Smooth muscle cell (in vitro differentiated cells): Measurements from ENCODE around the gene XIST. TPM values are rescaled to one million over a fixed set of nuclear protein-coding genes. Genes with fewer than 3 reads are reported as not detected.

ENCODE experiments used
- DNase-seq: peaks from one replicate; lab custom pipeline; 2025; ENCODE audit not compliant: unreplicated experiment; lab: John Stamatoyannopoulos, UW
- H2AFZ ChIP-seq: fragments of 200-600 bp; sonication (generic); 2 replicates; pipeline ENCODE4 v1.6.0; 2016; ENCODE audit warnings: antibody characterized with exemption, low read depth, mild to moderate bottlenecking
- H3F3A ChIP-seq: fragments of 200-600 bp; sonication (generic); 2 replicates; pipeline ENCODE4 v1.6.0; 2017; ENCODE audit warnings: antibody characterized with exemption, low read depth
- H3K27ac ChIP-seq: fragments of 200-600 bp; sonication (generic); 2 replicates; pipeline ENCODE4 v1.5.1; 2016; ENCODE audit warnings: low read depth, mild to moderate bottlenecking
- H3K27me3 ChIP-seq: fragments of 200-600 bp; sonication (generic); 2 replicates; pipeline ENCODE4 v1.6.1; 2016; ENCODE audit warnings: low read depth, mild to moderate bottlenecking
- H3K36me3 ChIP-seq: fragments of 200-600 bp; sonication (generic); 2 replicates; pipeline ENCODE4 v1.5.1; 2016; ENCODE audit warnings: low read depth
- H3K4me1 ChIP-seq: fragments of 200-600 bp; sonication (generic); 2 replicates; pipeline ENCODE4 v1.5.1; 2016; ENCODE audit warnings: low read depth
- H3K4me2 ChIP-seq: fragments of 200-600 bp; sonication (generic); 2 replicates; pipeline ENCODE4 v1.6.0; 2016; ENCODE audit warnings: mild to moderate bottlenecking
- H3K4me3 ChIP-seq: fragments of 200-600 bp; sonication (generic); 2 replicates; pipeline ENCODE4 v1.5.1; 2016; ENCODE audit warnings: mild to moderate bottlenecking
- H3K79me2 ChIP-seq: fragments of 200-600 bp; sonication (generic); 2 replicates; pipeline ENCODE4 v1.6.0; 2016; ENCODE audit warnings: low read depth, mild to moderate bottlenecking
- H3K9ac ChIP-seq: fragments of 200-600 bp; sonication (generic); 2 replicates; pipeline ENCODE4 v1.6.0; 2016; ENCODE audit warnings: low read depth
- H3K9me3 ChIP-seq: fragments of 200-600 bp; sonication (generic); replicated peaks from 2 replicates; pipeline ENCODE4 v1.5.1; 2016; ENCODE audit warnings: low read depth
- H4K20me1 ChIP-seq: fragments of 200-600 bp; sonication (generic); 2 replicates; pipeline ENCODE4 v1.6.0; 2016; ENCODE audit warnings: low read depth
- CTCF ChIP-seq: fragments of 200-600 bp; sonication (generic); IDR thresholded peaks from 2 replicates; pipeline ENCODE4 v1.5.1; 2017; ENCODE audit warnings: borderline replicate concordance, mild to moderate bottlenecking, antibody characterized with exemption; ENCODE audit not compliant: insufficient read depth, poor library complexity, severe bottlenecking
- WGBS: methylation state at CpG from one replicate; pipeline ENCODE4 v1.1.7; 2016; ENCODE audit warnings: low lambda C conversion rate; 5-methylcytosine and 5-hydroxymethylcytosine counted together
- polyA plus RNA-seq: library from polyadenylated mRNA; unstranded; fragments of >200 nt; fragmentation: Nextera tagmentation; extraction: Ambion mirVana; gene quantifications from 2 replicates; pipeline ENCODE4 v1.2.1, GENCODE V29; 2016
- total RNA-seq: library from RNA; depleted of rRNA; stranded (reverse); fragments of >200 nt; gene quantifications from 2 replicates; pipeline ENCODE4 v1.2.3, GENCODE V29; 2014

The XIST gene
- total and polyA plus RNA-seq, 2 experiments from 2014 or later = not detected

GRCh38 chrX:73841337-73841736 lies 11.2 kb downstream of the XIST start:
- H4K20me1 ChIP-seq = no peaks in the 10 kb centered on the region
- WGBS = 82% methylated on average over 5 of the region's 5 CpGs

DNA sequence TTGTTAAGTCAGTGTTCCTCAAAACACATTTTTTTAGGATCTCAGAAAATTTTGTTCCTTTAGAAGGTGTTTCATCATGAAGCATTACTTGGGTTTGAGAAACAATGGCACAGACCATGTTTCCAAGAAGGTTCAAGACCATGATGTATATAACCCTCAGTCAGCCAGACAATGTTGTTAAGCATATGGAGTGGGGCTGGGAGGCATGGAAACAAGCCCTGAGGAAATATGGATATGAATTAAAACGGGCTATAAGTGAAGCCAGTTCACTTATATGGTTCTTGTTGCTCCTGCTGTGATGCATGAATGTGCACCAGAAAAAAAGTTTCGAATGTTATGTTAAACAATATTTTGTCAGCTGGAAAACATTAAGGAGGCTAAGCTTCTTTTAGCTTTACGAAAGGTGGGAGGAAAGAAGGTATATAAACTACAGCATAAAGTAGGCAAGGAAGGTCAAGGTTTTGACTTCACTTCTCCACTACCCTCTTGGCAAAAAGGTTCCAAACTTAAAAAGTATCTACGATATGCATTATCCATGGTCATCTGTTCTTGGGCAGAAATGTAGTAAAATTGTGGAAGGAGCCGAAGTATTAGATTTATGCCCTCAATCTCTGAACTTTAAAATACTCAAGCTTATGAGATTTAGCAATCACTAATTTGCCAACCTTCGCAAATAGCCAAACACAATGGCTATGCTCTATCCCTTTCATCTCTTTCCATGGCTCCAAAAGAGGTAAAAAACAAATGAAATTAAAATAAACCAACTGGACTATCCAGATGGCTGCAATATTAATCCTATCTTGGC lies 12.2 kb downstream of the XIST start:
- DNase-seq = no peak
- Histone ChIP-seq H3K79me2 (no peaks in the 10 kb centered on the region), H2AFZ (no peak overlapping the region), H3K27ac (no peak overlapping the region), H3K27me3 (no peaks in the 10 kb centered on the region), H3K36me3 (no peaks in the 10 kb centered on the region), H3K9ac (no peak overlapping the region), H4K20me1 (no peaks in the 10 kb centered on the region), H3K4me3 (no peak overlapping the region), H3K9me3 (no peaks in the 10 kb centered on the region), H3K4me1 (no peaks in the 10 kb centered on the region), H3K4me2 (no peak overlapping the region), H3F3A (no peaks in the 10 kb centered on the region)
- WGBS = 74% methylated on average over 6 of the region's 6 CpGs
- no peak for TF ChIP-seq CTCF

More at GRCh38 chrX:73841337-73841736, 11.2 kb downstream of the XIST start:
- Histone ChIP-seq H3K4me1 (no peaks in the 10 kb centered on the region), H3F3A (no peaks in the 10 kb centered on the region), H3K36me3 (no peaks in the 10 kb centered on the region), H3K79me2 (no peaks in the 10 kb centered on the region), H2AFZ (no peak overlapping the region), H3K9ac (no peak overlapping the region), H3K9me3 (no peaks in the 10 kb centered on the region), H3K27ac (no peak overlapping the region), H3K27me3 (no peaks in the 10 kb centered on the region), H3K4me2 (no peak overlapping the region), H3K4me3 (no peak overlapping the region)
- DNase-seq = no peak
- no peak for TF ChIP-seq CTCF

- H3F3A ChIP-seq = no peaks in the 10 kb centered on the region
- no peaks in the 10 kb centered on the region for H4K20me1 ChIP-seq
- DNase-seq = no peak
- H3K27ac ChIP-seq = no peak overlapping the region
- no peaks in the 10 kb centered on the region for H3K9me3 ChIP-seq
- WGBS = 54% methylated on average over 1 of the region's 1 CpG
- H3K9ac ChIP-seq = no peak overlapping the region
- H3K4me2 ChIP-seq = no peak overlapping the region
- no peaks in the 10 kb centered on the region for H3K79me2 ChIP-seq
- H3K36me3 ChIP-seq = no peaks in the 10 kb centered on the region
- H3K4me3 ChIP-seq = no peak overlapping the region
- TF ChIP-seq CTCF = no peak
- no peaks in the 10 kb centered on the region for H3K27me3 ChIP-seq
- H3K4me1 ChIP-seq = no peaks in the 10 kb centered on the region
- H2AFZ ChIP-seq = no peak overlapping the region
Measured at GRCh38 chrX:73839152-73839551, 13.4 kb downstream of the XIST start.

GRCh38 chrX:73838123-73838522 lies 14.4 kb downstream of the XIST start:
- Histone ChIP-seq H3K4me1 (no peaks in the 10 kb centered on the region), H3K27me3 (no peaks in the 10 kb centered on the region), H3K4me2 (no peak overlapping the region), H3K4me3 (no peak overlapping the region), H2AFZ (no peak overlapping the region), H3F3A (no peaks in the 10 kb centered on the region), H3K79me2 (no peaks in the 10 kb centered on the region), H3K36me3 (no peaks in the 10 kb centered on the region), H3K9me3 (no peaks in the 10 kb centered on the region), H3K9ac (no peak overlapping the region), H4K20me1 (no peaks in the 10 kb centered on the region), H3K27ac (no peak overlapping the region)
- TF ChIP-seq CTCF = no peak
- 85% methylated on average over 3 of the region's 3 CpGs for WGBS
- DNase-seq = no peak
